A673 (cell line): ENCODE data around the gene DENND1A. TPM values are rescaled to one million over a fixed set of nuclear protein-coding genes. Genes with fewer than 3 reads are reported as not detected.

Source experiments
- BruUV-seq: library from RNA; stranded (reverse); fragments of 400-500 nt; replicated peaks from 2 replicates; lab custom pipeline; 2021; lab: Mats Ljungman, UMichigan
- CTCF ChIA-PET: fragments of 300-600 bp; sonication (Branson Sonifier 250); formaldehyde crosslinking; loops from one replicate; lab custom pipeline; 2022; ENCODE audit warnings: antibody characterized with exemption; lab: Charles Lee
- POLR2A ChIA-PET: fragments of 300-600 bp; sonication (Branson Sonifier 250); formaldehyde crosslinking; loops from one replicate; lab custom pipeline; 2022; ENCODE audit warnings: antibody characterized with exemption; ENCODE audit not compliant: low non-redundant PET; lab: Charles Lee
- DNase-seq: peaks from one replicate; pipeline ENCODE4 v3.0.0-alpha.2; 2015; ENCODE audit warnings: low spot score
- H3K27ac ChIP-seq: fragments of 200-600 bp; sonication (generic); 2 replicates; pipeline ENCODE4 v1.5.1; 2016; ENCODE audit warnings: mixed run types, low read depth, mild to moderate bottlenecking, mixed read lengths, antibody characterized with exemption, low read length; ENCODE audit not compliant: poor library complexity, severe bottlenecking
- H3K27me3 ChIP-seq: fragments of 200-600 bp; sonication (generic); replicated peaks from 2 replicates; pipeline ENCODE4 v1.6.1; 2017; ENCODE audit warnings: mixed run types, low read depth, mild to moderate bottlenecking, mixed read lengths, antibody characterized with exemption, low read length; ENCODE audit not compliant: insufficient read depth, poor library complexity
- H3K36me3 ChIP-seq: fragments of 200-600 bp; sonication (generic); 2 replicates; pipeline ENCODE4 v1.6.1; 2016; ENCODE audit warnings: mixed run types, mild to moderate bottlenecking, mixed read lengths, antibody characterized with exemption, low read length; ENCODE audit not compliant: insufficient read depth, poor library complexity, severe bottlenecking
- H3K4me1 ChIP-seq: fragments of 200-600 bp; sonication (generic); 2 replicates; pipeline ENCODE4 v1.6.1; 2017; ENCODE audit warnings: mixed run types, mild to moderate bottlenecking, mixed read lengths, antibody characterized with exemption, low read length; ENCODE audit not compliant: insufficient read depth, poor library complexity, severe bottlenecking
- H3K4me3 ChIP-seq: fragments of 200-600 bp; sonication (generic); 2 replicates; pipeline ENCODE4 v1.5.1; 2016; ENCODE audit warnings: low read depth, mixed run types, mild to moderate bottlenecking, mixed read lengths, low read length; ENCODE audit not compliant: poor library complexity, severe bottlenecking
- H3K9me3 ChIP-seq: fragments of 200-600 bp; sonication (generic); 2 replicates; pipeline ENCODE4 v1.6.1; 2016; ENCODE audit warnings: mixed run types, low read depth, mild to moderate bottlenecking, mixed read lengths, antibody characterized with exemption, low read length; ENCODE audit not compliant: poor library complexity, severe bottlenecking
- CTCF ChIP-seq: fragments of 300-800, 200-600 bp; sonication (generic); conservative IDR thresholded peaks from 2 replicates; pipeline ENCODE4 v1.5.1; 2017; ENCODE audit warnings: low read depth, mild to moderate bottlenecking, antibody characterized with exemption, low read length, moderate library complexity, mixed read lengths
- EZH2 ChIP-seq: fragments of 200-600 bp; sonication (generic); IDR thresholded peaks from 2 replicates; pipeline ENCODE4 v1.6.1; 2017; ENCODE audit warnings: borderline replicate concordance, low read depth, mild to moderate bottlenecking, mixed read lengths, antibody characterized with exemption, low read length; ENCODE audit not compliant: poor library complexity, severe bottlenecking
- intact Hi-C: fragments of 100-400 bp; cut with micrococcal nuclease; formaldehyde crosslinking; loops from one replicate; pipeline ENCODE4 v1.10.0; 2022; ENCODE audit not compliant: unreplicated experiment
- total RNA-seq: library from RNA; stranded (reverse); gene quantifications from 2 replicates; pipeline ENCODE4 v1.2.3, GENCODE V29; 2021

DENND1A gene
- total RNA-seq, 1 experiment from 2014 or later = 12.0 TPM

- Histone ChIP-seq H3K27ac (no peak overlapping the region), H3K9me3 (no peaks in the 10 kb centered on the region), H3K4me1 (no peaks in the 10 kb centered on the region), H3K27me3 (no peaks in the 10 kb centered on the region), H3K36me3 (no peaks in the 10 kb centered on the region), H3K4me3 (no peak overlapping the region)
- no TSS peak for BruUV-seq
- intact Hi-C loops = no loop called here
- ChIA-PET CTCF (no interaction called here), POLR2A (no interaction called here)
- TF ChIP-seq EZH2 = no peak
- no peak for TF ChIP-seq CTCF
- DNase-seq = no peak
These were observed 494.5 kb downstream of the DENND1A start for GRCh38 chr9:123435471-123435870.

GRCh38 chr9:123434619-123435240, 495.2 kb downstream of the DENND1A start:
- no peaks in the 10 kb centered on the region for H3K36me3 ChIP-seq
- CTCF ChIA-PET = no interaction called here
- DNase-seq = no peak
- no peaks in the 10 kb centered on the region for H3K9me3 ChIP-seq
- TF ChIP-seq EZH2 (no peak), CTCF (no peak)
- BruUV-seq = no TSS peak
- no peak overlapping the region for H3K27ac ChIP-seq
- H3K27me3 ChIP-seq = no peaks in the 10 kb centered on the region
- no peaks in the 10 kb centered on the region for H3K4me1 ChIP-seq
- POLR2A ChIA-PET = no interaction called here
- intact Hi-C loops = no loop called here
- H3K4me3 ChIP-seq = no peak overlapping the region

GRCh38 chr9:123432331-123433236, 497.3 kb downstream of the DENND1A start:
- Histone ChIP-seq H3K36me3 (no peaks in the 10 kb centered on the region), H3K4me1 (no peaks in the 10 kb centered on the region), H3K27ac (no peak overlapping the region), H3K4me3 (no peak overlapping the region), H3K27me3 (no peaks in the 10 kb centered on the region), H3K9me3 (no peaks in the 10 kb centered on the region)
- no peak for DNase-seq
- TF ChIP-seq CTCF = no peak
- intact Hi-C loops = no loop called here
- CTCF ChIA-PET = interaction anchor here (0.5 kb wide), 1 partner anchor 16 kb away, joined by 6 read pairs; no protein-coding TSS in a partner anchor
- POLR2A ChIA-PET = no interaction called here
- no TSS peak for BruUV-seq
